Measurements from ENCODE around the gene HDAC9. TPM values are rescaled to one million over a fixed set of nuclear protein-coding genes. Genes with fewer than 3 reads are reported as not detected.
"Not testable (repeated sequence)": the region's sequence is repeated elsewhere in the genome, so short reads cannot be mapped to it uniquely, and the experiment has no call there.

Gene HDAC9
- total RNA-seq, 1 experiment from 2014 or later = 159 TPM

GRCh38 chr7:18724318-18724717 lies 228.8 kb downstream of the HDAC9 start:
- H3K4me1 Mint-ChIP-seq (ENCODE audit: low read depth, unreplicated experiment) = peaks cover 8% of the 10 kb centered on the region
- intact Hi-C loops (cut with micrococcal nuclease; ENCODE audit: unreplicated experiment) = loop anchor here (10.0 kb wide), 1 partner anchor 1750 kb away; no protein-coding TSS in a partner anchor
- no peaks in the 10 kb centered on the region for H3K36me3 Mint-ChIP-seq (ENCODE audit: insufficient read depth, unreplicated experiment)
- H3K9me3 Mint-ChIP-seq (ENCODE audit: low read depth, unreplicated experiment) = no peaks in the 10 kb centered on the region
- no peaks in the 10 kb centered on the region for H3K27me3 Mint-ChIP-seq (ENCODE audit: unreplicated experiment)
- BruUV-seq (replicated peaks) = no TSS peak
- no peak for TF ChIP-seq CTCF (IDR thresholded peaks at IDR 0.05; ENCODE audit: unreplicated experiment)
- CTCF ChIA-PET = interaction anchor here (0.6 kb wide), 1 partner anchor 19 kb away, joined by 4 read pairs; no protein-coding TSS in a partner anchor
- no peak for DNase-seq
- H3K4me3 Mint-ChIP-seq (ENCODE audit: low read depth, unreplicated experiment) = no peak overlapping the region
- H3K27ac Mint-ChIP-seq (ENCODE audit: unreplicated experiment) = no peak overlapping the region

GRCh38 chr7:18727115-18727870 lies 231.7 kb downstream of the HDAC9 start:
- peaks cover 8% of the 10 kb centered on the region for H3K4me1 Mint-ChIP-seq (ENCODE audit: low read depth, unreplicated experiment)
- BruUV-seq (replicated peaks) = no TSS peak
- CTCF ChIA-PET = no interaction called here

GRCh38 chr7:18736012-18736411 lies 240.5 kb downstream of the HDAC9 start:
- H3K9me3 Mint-ChIP-seq (ENCODE audit: low read depth, unreplicated experiment); DNase-seq; BruUV-seq (replicated peaks); H3K36me3 Mint-ChIP-seq (ENCODE audit: insufficient read depth, unreplicated experiment); H3K27ac Mint-ChIP-seq (ENCODE audit: unreplicated experiment); CTCF ChIA-PET; intact Hi-C loops (cut with micrococcal nuclease; ENCODE audit: unreplicated experiment); H3K4me3 Mint-ChIP-seq (ENCODE audit: low read depth, unreplicated experiment); H3K27me3 Mint-ChIP-seq (ENCODE audit: unreplicated experiment); H3K4me1 Mint-ChIP-seq (ENCODE audit: low read depth, unreplicated experiment): not testable (repeated sequence)

More at GRCh38 chr7:18727115-18727870, 231.7 kb downstream of the HDAC9 start:
- Mint-ChIP-seq H3K27ac (ENCODE audit: unreplicated experiment) (no peak overlapping the region), H3K36me3 (ENCODE audit: insufficient read depth, unreplicated experiment) (no peaks in the 10 kb centered on the region), H3K4me3 (ENCODE audit: low read depth, unreplicated experiment) (no peak overlapping the region), H3K9me3 (ENCODE audit: low read depth, unreplicated experiment) (no peaks in the 10 kb centered on the region), H3K27me3 (ENCODE audit: unreplicated experiment) (no peaks in the 10 kb centered on the region)
- DNase-seq = no peak
- intact Hi-C loops (cut with micrococcal nuclease; ENCODE audit: unreplicated experiment) = loop anchor here (10.0 kb wide), 1 partner anchor 1748 kb away; no protein-coding TSS in a partner anchor
- TF ChIP-seq CTCF (IDR thresholded peaks at IDR 0.05; ENCODE audit: unreplicated experiment) = no peak

GRCh38 chr7:18740579-18740988 lies 245.0 kb downstream of the HDAC9 start:
- CTCF ChIA-PET = no interaction called here
- DNase-seq = no peak
- no peak for TF ChIP-seq CTCF (IDR thresholded peaks at IDR 0.05; ENCODE audit: unreplicated experiment)
- no TSS peak for BruUV-seq (replicated peaks)
- Mint-ChIP-seq H3K4me1 (ENCODE audit: low read depth, unreplicated experiment) (no peaks in the 10 kb centered on the region), H3K36me3 (ENCODE audit: insufficient read depth, unreplicated experiment) (no peaks in the 10 kb centered on the region), H3K4me3 (ENCODE audit: low read depth, unreplicated experiment) (no peak overlapping the region), H3K9me3 (ENCODE audit: low read depth, unreplicated experiment) (peaks cover 3% of the 10 kb centered on the region), H3K27me3 (ENCODE audit: unreplicated experiment) (no peaks in the 10 kb centered on the region), H3K27ac (ENCODE audit: unreplicated experiment) (no peak overlapping the region)
- intact Hi-C loops (cut with micrococcal nuclease; ENCODE audit: unreplicated experiment) = no loop called here

All from Calu3 (cell line).